HG02763 (cell line): ENCODE measurements around the gene SLC45A1.

Experiments used
- ATAC-seq: cut with Tn5 transposase; IDR thresholded peaks from one replicate; pipeline ENCODE4 v1.9.1; 2021; ENCODE audit warnings: mild to moderate bottlenecking, moderate library complexity; ENCODE audit not compliant: unreplicated experiment

The SLC45A1 gene

GRCh38 chr1:8382608-8383505 lies 64.9 kb downstream of the SLC45A1 start:
- ATAC-seq = no peak

DNA sequence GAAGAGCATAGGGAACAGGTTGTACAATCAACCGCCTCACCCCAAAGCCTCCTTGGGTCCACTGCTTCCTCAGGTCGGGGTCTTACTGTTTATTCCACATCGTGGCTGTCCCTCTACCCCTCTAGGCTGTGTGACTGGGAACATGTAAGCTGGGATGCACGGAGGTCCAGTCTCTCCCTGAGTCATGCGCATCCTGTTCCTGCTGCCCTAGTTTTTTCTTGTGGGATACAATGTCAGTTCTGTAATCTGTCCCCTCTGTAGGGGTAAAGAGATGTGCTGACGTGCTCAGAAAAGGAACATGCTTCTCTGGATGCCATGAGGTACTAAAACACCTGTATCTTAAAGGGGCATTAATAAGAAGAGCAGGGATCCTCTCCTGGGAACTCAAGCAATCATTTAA lies 66.2 kb downstream of the SLC45A1 start:
- ATAC-seq = no peak

- no peak for ATAC-seq
These were observed 66.7 kb downstream of the SLC45A1 start for GRCh38 chr1:8384577-8384976.

DNA sequence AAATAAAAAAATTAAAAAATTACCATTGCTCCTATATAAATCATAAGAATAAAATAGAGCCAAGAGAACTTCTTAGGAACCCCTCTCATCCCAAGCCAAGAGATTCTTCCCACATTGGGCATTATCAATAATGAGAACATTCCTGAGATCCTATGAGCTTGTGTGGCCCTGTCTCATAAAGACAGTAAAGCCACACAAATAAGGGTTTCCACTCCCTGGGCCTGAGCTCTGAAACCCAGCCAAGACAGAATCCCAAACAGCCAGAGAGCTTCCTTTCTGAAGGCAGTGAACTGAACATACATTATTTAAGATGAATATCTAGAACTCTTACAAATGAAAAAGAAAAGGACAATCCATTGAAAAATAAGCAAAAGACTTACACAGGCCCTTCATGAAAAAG lies 68.3 kb downstream of the SLC45A1 start:
- ATAC-seq = no peak

- no peak for ATAC-seq
These were observed 71.0 kb downstream of the SLC45A1 start for GRCh38 chr1:8388732-8389562.

GRCh38 chr1:8389958-8390535 lies 72.1 kb downstream of the SLC45A1 start:
- no peak for ATAC-seq

- no peak for ATAC-seq
These were observed 72.8 kb downstream of the SLC45A1 start for GRCh38 chr1:8390707-8391106.

- ATAC-seq = no peak
These were observed 74.6 kb downstream of the SLC45A1 start for GRCh38 chr1:8392522-8392921.
